ENCODE data around the gene MT1HL1.

MT1HL1 gene

DNA sequence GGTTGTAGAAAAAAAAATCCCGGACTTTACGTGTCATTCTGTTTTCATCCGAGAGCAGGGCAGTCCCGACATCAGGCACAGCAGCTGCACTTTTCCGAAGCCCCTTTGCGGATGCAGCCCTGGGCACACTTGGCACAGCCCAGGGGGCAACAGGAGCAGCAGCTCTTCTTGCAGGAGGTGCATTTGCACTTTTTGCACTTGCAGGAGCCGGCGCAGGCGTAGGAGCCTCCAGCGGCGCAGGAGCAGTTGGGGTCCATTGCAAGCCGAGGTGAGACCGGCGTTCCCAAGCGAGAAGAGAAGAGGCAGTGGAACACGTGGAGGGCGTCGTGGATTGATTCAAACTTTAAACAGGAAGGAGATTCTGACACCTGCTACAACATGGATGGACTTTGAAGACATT is at the start of gene MT1HL1:
MT1HL1 (minus strand) TSS at position 326 of the 400 bp plus-strand sequence; CDS start at position 257, 69 bp downstream.
- DNase-seq = no peak

DNA sequence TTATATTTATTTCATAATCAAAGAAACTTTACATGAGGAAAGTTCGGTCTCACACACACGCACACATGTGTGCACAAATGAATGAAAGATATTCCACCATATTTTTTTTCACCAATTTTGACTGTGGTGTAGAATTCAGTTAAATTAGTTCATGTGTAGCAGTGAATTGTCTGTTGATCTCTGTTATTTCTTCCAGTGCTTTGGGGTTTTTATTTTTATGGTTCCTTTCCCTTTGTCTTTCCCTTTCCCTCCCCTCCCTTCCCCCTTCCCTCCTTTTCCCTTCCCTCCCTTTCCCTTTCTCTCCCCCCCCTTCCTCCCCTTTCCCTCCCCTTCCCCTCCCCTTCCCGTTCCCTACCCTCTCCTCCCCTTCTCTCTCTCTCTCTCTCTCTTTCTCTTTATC is 46.7 kb upstream of the MT1HL1 start:
- no peak for DNase-seq

DNA sequence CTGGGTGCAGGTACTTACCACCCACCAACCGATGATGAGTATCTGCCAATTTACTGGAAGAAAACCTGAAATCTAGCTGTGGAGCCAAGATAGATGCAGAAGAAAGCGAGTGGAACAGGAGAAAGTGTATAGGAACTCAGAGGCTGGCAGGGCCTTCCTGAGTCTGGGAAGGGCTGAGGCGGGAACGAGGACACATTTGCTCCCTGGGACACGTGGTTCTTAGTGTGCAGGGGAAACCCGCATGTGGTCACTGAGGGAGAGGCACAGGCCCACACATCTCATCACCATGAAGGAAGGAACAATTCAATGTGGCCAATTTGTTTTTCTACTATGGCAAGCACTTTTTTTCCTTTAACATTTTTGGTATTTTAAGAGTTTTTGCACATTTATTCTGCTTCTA is 45.9 kb upstream of the MT1HL1 start:
- no peak for DNase-seq

DNA sequence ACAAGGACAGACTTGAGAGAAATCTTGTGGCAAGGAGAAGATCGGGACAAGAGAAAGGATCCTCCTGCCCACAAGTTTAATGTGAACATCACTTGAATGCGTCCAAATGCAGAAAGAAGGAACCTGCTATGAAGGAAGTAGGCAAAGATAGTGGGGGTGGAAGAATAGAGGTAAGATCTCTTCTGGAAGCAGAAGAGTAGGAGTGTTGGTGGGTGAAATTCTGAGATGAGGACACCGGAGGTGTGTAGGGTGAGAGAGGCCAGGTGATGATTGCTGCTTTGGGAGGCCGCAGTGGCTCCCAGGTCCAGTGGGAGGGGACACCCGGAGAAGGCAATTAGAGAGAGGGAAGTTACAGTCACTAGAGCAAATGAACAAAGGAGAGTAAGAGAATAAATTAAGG is 44.6 kb upstream of the MT1HL1 start:
- DNase-seq = no peak

DNA sequence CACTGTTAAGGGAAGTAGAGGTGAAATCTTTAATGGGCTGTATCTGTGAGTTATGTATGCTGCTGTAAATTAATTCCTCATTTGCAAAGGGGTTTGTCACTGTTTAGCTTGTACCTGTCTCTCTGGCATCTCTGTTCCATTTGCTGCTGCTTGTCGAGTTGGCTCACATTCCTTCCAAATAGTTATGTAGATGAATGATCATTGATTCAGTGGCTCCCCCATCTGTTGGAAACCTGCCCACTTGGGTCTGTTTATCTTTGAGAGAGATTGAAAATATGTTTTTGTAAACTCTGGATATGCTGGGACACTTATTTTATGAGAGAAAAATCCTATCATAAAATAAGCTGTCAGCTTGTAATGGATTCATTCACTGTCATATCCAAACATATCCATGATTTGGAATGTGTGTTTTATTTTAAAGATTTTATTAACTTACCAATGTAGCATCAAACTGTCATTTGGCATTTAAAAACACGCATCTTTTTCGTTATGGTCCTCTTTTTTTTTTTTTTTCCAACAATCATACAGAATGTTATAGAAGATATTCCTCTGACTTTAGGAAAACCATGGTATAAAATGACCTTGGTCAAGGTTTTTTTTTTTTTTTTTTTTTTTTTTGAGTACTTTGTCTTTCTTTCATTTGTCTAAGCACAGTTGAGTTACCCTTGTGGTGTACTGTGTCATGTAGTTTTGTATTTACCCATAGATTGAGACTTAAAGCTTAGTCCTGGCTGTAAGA is 41.2 kb upstream of the MT1HL1 start:
- no peak for DNase-seq

DNA sequence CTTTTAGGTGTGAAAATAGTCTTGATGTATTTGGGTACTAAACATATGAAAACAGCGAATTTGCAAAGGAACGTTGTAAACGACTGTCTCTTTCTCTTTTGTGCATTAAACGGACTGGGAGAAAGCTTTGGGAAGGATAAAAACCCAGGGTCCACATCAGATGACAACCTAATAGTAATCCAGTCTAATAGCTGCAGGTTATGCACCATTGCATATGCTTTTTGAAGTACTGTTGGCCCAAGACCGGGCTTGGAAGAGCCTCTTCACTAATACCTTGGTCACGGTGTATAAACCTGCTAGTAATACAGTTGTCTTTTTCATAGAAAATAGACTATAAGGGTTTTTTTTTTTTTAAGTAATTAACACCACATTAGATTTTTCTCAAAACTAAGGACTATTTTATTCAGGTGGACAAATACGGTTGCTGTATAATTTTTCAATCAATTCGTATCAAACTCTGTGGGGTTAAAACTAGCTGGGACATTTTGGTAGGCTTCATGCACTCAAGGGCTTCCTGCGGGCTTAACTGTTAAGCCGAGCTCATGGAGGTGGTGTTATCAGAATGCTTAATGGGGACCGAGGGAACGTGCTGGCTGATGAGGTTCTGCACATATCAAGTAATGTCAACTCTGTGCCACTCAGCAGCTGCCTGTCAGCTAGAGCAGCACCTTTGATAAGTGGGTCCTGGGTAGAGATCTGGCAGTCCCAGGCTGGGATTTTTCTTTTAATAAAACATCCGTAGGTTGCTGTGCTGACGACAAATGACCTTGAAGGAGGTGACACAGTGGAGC is 39.8 kb upstream of the MT1HL1 start:
- no peak for DNase-seq

DNA sequence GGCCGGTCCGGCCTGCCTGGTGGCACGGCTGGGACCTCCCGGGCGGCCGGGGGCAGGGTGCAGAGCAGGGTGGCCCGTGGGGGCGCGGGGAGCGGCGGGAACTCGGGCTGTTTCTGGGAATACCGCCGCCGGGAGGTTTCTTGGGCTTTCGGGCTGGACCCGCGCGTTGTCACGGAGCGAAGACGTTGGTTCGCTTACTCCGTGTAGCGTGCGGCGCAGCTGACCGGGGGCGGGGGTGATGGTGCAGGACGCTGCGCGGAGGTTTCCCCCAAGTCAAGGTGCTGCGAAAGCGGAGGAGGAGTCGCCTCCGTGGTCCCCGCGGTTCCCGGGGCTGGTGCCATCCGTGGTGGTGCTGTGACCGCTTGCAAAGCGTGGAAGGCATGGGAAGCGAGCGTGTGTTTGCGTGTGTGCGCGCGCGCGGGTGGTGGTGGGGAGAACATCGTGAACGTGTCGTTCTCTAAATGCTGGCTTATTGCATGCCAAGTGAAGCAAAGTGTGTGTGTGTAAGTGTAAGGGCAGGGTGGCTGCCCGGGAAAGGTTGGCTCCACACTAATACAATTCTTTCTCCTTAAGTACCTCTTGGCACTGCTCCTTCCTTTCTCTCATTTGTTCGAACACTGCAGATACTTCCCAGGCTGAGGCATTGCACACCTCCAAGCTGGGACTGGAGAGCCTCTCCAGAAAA is 38.8 kb upstream of the MT1HL1 start:
- DNase-seq = no peak

DNA sequence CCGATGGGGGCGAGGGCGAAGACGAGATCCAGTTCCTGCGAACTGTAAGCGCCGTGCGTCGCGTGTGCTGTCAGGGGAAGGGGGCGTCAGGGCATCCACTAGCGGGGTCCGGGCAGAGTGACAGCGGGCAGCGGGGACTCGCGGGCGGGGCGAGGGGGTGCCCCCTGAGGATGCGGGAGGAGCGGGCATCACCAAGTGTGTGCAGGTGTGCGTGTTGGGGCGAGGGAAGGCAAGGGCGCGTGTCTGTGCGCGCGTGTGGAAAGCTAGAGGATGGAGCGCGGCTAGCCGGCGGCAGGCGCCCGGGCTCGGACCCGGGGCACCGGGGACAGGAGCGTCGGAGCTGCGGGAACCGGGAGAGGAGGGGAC is 38.3 kb upstream of the MT1HL1 start:
- no peak for DNase-seq

DNA sequence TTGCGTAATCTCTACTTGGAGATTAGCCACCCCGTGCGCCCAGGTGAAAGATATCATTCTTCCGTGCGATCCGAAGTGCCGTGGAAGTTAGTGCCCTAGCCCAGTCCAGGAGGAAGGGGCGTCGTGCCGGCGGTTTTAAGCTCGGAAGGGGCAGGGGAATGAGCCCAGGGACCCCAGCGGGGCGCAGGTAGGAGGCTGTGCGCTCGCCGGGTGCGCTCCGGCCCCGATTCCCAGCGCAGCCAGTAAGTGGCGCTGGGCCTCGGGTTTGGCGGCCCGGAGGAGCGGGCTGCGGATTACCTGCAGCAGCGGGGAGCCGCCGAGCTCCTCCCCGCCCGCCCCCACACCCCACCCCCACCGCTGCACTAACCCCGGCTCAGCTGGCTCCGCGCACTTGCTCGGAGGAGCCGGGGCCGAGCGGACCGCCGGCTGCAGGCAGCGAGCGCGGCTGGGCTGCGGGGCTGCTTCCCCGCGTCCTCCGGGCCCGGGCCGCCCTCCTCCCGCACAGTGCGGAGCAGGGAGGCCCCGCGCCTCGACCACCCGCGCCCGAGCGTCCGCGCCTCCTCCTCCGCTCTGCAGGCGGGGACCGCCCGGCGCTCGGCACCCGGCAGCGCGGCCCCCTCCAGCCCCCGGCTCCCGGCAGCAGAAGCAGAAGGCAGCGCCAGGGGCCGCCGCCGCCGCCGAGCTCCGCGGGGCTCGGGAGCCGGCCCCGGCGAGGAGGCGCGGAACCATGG is 37.7 kb upstream of the MT1HL1 start, which contains the start of gene RYR2:
RYR2 (plus strand) TSS at position 390 of the 731 bp plus-strand sequence; CDS start at position 728, 338 bp downstream.
- DNase-seq = no peak

DNA sequence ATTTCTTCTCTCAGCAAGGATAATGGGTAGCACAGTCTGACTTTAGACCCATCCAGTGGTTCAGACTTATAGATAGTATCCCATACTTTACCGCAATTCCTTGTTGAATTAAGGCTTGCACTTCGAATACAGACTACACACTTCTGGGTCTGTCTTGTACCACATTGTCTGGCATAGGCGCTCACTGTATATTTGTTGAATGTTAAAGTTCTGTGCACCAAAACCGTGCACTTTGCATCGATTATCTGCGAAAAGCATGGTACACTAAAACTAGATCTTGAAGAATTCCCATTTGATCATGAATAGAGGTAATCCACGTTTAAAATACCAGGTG is 37.2 kb upstream of the MT1HL1 start:
- DNase-seq = no peak

DNA sequence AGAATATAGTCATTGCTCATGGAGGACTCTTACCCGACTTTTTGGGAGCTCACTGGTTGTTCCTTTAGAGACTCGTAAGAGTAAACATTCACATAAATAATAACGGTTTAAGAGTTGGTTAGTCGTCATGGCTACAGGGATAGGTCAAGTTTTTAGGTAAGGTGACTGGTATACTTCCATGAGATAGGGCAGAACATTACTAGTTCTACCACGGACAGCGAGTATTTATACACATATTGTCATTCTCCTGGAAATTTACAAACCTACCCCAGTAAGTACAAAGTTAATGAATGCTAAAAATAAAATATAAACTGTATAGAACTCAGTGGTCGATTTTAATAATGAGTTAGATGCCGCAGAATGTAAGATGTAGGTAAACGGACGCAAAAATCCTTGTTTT is 36.6 kb upstream of the MT1HL1 start:
- DNase-seq = no peak

DNA sequence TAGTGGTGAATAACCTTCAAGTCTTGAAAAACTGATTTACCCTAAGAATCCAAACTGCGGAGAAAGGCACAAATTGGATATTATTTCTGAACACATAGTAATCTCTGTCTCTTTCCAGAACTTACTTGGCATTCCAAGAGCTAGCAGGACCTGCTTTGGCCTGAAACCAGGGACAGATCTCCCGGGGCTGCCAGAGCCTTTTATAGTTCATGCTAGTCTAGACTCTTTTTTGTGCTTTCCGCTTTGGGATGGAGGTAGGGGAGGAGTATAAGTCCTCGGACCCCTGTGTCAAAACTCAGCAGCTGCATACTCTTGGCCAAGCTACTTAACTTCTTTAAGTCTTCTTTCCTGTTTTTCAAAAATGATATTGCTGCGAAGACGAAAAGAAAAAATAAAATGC is 34.0 kb upstream of the MT1HL1 start:
- DNase-seq = no peak

DNA sequence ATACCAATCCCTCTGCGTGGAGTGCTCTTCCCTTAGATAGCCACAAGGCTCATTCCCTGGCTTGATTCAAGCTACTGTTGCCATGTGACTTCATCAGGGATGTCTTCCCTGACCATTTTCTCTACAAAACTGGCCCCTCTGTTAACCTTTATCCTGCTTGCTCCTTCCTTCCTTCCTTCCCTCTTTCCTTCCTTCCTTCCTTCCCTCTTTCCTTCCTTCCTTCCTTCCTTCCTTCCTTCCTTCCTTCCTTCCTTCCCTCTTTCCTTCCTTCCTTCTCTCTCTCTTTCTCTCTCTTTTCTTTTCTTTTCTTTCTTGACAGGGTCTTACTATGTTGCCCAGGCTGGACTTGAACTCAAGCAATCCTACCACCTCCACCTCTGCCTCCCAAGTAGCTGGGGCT is 31.5 kb upstream of the MT1HL1 start:
- no peak for DNase-seq

DNA sequence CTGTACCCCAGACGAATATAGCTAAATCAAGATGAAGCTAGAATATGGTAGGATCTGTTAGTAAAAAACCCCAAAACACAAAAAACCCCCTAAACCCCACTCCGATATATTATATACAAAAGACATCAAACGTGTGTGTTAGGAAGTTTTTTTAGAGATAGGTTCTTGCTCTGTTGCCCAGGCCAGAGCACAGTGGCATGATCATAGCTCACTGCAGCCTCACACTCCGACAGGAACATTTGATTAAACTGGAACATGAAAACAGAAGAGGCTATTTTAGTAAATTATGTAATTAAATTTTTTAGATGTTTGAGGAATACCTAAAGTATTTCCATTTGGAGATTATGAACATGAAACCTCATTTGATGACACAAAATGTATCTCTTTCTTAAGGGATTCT is 29.6 kb upstream of the MT1HL1 start:
- no peak for DNase-seq

DNA sequence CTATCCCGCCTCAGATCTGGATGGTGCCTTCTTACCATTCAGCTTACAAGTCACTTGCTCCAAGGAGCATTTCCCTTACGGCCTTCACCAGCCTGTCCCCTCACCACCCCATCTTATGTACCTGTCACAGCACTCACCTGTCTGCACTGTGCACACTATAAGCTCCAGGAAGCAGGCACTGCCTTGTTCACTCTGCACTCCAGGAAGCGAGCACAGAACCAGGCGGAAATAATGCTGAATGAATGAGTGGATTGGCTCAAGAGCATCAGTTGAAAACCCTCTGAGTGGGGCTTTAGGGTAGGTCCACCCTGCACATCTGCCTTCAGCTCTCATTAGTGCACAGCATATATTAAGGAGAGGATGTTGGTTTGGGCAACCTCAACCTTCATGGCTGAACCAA is 28.8 kb upstream of the MT1HL1 start:
- DNase-seq = no peak

DNA sequence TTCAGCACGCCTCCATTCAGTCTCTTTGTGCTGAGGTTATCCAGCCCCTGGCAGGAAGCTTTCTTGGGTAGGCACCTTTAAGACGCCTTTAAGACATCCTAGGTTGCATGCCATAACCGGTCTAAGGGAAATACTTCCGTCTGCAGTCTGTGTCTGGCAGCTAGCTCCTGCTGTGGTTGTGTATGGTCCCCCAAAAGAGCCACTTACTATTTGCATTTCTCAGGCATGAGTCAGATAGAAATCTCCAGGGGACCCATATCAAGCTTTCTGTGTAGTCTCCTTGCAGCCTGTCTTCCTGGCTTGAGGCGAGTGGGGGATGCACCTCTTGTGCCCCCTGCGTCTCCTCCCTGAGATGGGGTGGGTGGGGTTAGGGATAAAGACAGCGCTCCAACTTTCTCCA is 27.8 kb upstream of the MT1HL1 start:
- no peak for DNase-seq

DNA sequence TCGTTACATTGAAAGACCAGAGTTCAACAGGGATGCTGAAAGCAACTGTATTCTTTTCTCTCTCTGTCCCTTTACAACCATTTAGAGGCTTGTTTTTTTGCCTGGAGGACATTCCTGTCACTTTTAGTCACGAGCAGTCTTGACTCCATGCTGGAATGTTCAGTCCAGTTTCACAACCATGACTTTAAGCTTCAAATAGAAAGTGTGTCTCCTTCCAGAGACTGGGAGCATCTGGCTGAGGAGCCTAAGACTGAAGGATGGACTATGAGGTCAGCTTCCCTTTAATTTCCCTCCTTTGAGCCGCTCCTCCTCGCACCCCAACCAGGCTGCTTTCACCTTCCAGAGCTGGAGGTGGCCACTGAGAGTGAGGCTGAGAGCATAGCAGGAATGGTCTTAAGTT is 27.2 kb upstream of the MT1HL1 start:
- no peak for DNase-seq

DNA sequence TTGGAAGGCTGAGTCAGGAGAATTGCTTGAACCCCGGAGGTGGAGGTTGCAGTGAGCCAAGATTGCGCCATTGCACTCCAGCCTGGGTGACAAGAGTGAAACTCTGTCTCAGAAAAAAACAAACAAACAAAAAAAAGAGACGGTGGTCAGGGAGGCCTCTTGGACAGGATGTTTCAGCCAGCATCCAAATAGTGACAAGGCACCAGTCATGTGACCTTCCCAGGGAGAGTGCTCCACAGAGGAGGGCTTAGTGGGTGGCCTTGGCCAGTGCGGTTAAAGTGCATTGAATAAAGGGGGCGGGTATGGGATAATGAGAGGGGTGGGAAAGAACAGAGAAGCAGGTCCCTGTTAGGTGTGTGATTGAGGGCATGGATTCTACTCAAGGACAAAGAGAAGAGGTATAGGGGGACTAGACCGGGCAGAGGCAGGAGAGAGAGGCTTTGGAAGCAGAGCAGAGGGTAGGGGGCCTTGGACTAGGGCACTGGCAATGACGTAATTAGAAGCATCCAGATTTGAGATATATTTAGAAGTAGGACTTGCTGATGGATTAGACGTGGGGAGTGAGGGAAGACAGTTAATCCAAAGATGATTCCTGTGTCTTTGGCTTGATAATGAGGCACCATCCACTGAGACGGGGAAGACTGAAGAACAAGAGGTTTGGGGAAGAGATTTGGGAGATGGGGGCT is 25.8 kb upstream of the MT1HL1 start:
- no peak for DNase-seq

DNA sequence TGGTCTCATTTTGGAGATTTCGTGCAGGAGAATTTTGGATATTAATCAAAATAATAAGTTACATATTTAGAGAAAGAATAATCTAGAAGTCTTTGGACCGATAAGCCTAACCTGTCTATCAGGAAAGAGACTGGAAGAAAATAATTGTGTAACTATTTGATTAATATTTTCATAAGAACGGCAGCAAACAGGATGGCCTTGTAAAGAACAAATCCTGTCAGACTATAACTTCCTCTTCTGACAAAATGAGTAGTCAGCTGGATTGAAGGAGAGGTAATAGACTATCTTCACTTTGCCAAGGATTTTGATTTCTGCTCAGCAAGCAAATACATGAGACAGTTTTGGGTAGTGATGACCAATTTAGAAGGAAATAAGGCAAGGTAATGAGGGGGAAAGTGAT is 25.0 kb upstream of the MT1HL1 start:
- DNase-seq = no peak

DNA sequence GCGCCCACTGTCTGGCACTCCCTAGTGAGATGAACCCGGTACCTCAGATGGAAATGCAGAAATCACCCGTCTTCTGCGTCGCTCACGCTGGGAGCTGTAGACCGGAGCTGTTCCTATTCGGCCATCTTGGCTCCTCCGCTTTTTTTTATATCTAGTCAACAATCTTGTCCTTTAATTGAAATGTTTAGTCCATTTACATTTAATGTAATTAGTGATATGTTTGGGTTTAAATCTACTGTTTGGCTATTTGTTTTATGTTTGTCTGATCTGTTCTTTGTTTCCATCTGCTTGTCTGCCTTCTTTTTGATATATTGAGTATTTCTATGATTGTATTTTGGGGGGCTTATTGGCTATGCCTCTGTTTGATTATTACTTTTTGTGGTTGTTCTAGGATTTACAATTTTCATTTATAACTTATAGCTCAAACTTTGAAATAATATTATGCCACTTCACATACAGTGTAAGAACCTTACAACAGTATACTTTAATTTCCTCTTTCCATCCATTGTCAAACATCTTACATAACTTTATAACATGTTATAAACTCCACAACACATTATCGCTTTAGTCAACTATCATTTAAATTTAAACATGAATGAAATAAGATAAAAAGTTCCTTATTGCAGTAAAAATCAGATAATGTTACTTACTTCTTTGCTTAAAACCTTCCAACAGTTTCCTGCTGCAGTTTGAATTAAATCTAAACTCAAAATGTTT is 21.3 kb upstream of the MT1HL1 start:
- no peak for DNase-seq

DNA sequence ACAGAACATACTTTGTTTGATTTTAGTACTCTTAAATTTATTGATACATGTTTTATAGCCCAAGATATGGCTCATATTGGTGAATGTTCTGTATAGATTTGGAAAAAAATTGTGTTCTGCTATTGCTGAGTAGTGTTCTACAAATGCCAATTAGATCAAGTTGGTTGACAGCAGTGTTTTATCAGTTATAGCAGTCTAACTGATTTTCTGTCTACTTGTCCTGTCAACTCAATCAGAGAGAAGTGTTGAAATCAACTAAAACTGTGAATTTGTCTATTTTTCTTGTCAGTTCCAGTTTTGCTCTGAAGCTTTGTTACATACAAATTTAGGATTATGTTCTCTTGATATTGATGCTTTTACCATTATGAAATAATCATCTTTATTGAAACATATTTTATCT is 14.7 kb upstream of the MT1HL1 start:
- DNase-seq = no peak

DNA sequence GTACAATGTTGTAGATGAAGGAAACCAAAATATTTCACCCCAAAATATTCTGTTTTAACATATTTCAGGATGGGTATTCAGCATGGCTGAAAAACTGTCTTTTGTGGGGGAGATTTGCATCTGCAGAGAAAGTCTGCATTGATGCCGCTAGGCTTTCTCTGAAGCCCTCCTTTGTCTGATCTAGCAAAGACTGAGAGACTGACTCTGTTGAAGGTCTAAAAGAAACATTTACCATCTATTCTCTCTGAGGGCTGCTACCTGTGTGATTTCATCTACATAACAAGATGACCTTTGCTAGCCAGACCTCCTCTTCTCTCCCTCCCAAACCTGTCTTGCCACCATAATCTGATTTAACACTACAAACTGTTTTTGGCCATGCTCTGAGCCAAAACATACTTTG is 12.4 kb upstream of the MT1HL1 start:
- no peak for DNase-seq

Measured in CD4-positive, alpha-beta T cell treated with Interleukin-1 beta for 1 hour (primary cell).